Endothelial cell of umbilical vein (primary cell): ENCODE measurements around the gene BTN2A1. TPM values are rescaled to one million over a fixed set of nuclear protein-coding genes. Genes with fewer than 3 reads are reported as not detected.
A peak's percentile ranks its signal among the peaks of the same experiment; 100 is the strongest.
"Not testable (repeated sequence)": the region's sequence is repeated elsewhere in the genome, so short reads cannot be mapped to it uniquely, and the experiment has no call there.

Experiments used
- BruUV-seq: library from RNA; stranded (reverse); fragments of 400-500 nt; replicated peaks from 2 replicates; lab custom pipeline; 2021; lab: Mats Ljungman, UMichigan
- CTCF ChIA-PET: fragments of 300-600, 350-600 bp; sonication (Branson Sonifier 250); formaldehyde crosslinking; loops from one replicate; lab custom pipeline; 2021; ENCODE audit warnings: antibody characterized with exemption, inconsistent platforms; lab: Charles Lee
- POLR2A ChIA-PET: fragments of 300-600, 350-600 bp; sonication (Branson Sonifier 250); formaldehyde crosslinking; loops from one replicate; lab custom pipeline; 2021; ENCODE audit warnings: antibody characterized with exemption, inconsistent platforms; lab: Charles Lee
- DNase-seq: peaks from one replicate; pipeline ENCODE4 v3.0.0-alpha.2; 2011; ENCODE audit warnings: low read depth, low spot score
- FAIRE-seq: peaks from 2 replicates; lab custom pipeline; 2011; peaks lifted over from hg19 to GRCh38; lab: Jason Lieb, UNC
- H2AFZ ChIP-seq: 2 replicates; pipeline ENCODE4 v1.6.0; 2012; ENCODE audit warnings: low read depth, low read length, control low read depth, inconsistent platforms
- H3K27ac ChIP-seq: 2 replicates; pipeline ENCODE4 v1.5.1; 2011; ENCODE audit warnings: low read depth, mild to moderate bottlenecking, control low read depth, low read length, moderate library complexity; ENCODE audit not compliant: insufficient read depth
- H3K27me3 ChIP-seq, 2 experiments: 2 replicates each; pipeline versions ENCODE4 v1.6.0 to v1.6.1; 2011; ENCODE audit warnings: low read length in 2 of 2, mixed read lengths in 1 of 2; ENCODE audit not compliant: control insufficient read depth in 2 of 2, insufficient read depth in 2 of 2
- H3K36me3 ChIP-seq, 2 experiments: 2 replicates in 1 of 2; 3 replicates in 1 of 2; pipeline ENCODE4 v1.5.1; 2011; ENCODE audit warnings: low read length in 2 of 2, mild to moderate bottlenecking in 1 of 2, moderate library complexity in 1 of 2; ENCODE audit not compliant: control insufficient read depth in 2 of 2, insufficient read depth in 2 of 2; ENCODE audit errors: extremely low read depth in 1 of 2
- H3K4me1 ChIP-seq: 3 replicates; pipeline ENCODE4 v1.5.1; 2011; ENCODE audit warnings: mild to moderate bottlenecking, low read length; ENCODE audit not compliant: control insufficient read depth, insufficient read depth; ENCODE audit errors: extremely low read depth
- H3K4me2 ChIP-seq: 2 replicates; pipeline ENCODE4 v1.6.1; 2011; ENCODE audit warnings: low read length, control low read depth, mixed read lengths; ENCODE audit not compliant: insufficient read depth
- H3K4me3 ChIP-seq, 3 experiments: fragments of 200-600 bp in 1 of 3; sonication (generic), shearing (Covaris generic) in 1 of 3; replicated peaks in 1 of 3; 2 replicates each; pipeline ENCODE4 v1.5.1; 2011 to 2016; ENCODE audit warnings: control low read depth in 3 of 3, low read length in 3 of 3, mild to moderate bottlenecking in 2 of 3, inconsistent platforms in 1 of 3, low read depth in 1 of 3, moderate library complexity in 1 of 3; ENCODE audit not compliant: insufficient read depth in 1 of 3
- H3K79me2 ChIP-seq: 2 replicates; pipeline ENCODE4 v1.6.0; 2012; ENCODE audit warnings: low read length, inconsistent platforms; ENCODE audit not compliant: control insufficient read depth, insufficient read depth
- H3K9ac ChIP-seq: replicated peaks from 2 replicates; pipeline ENCODE3; 2011; ENCODE audit warnings: low read length, control low read depth; ENCODE audit not compliant: insufficient read depth; ENCODE audit errors: extremely low read depth
- H3K9me1 ChIP-seq: replicated peaks from 3 replicates; pipeline ENCODE4 v1.6.0; 2011; ENCODE audit warnings: mild to moderate bottlenecking, low read length; ENCODE audit not compliant: control insufficient read depth, insufficient read depth; ENCODE audit errors: extremely low read depth
- H3K9me3 ChIP-seq: replicated peaks from 2 replicates; pipeline ENCODE4 v1.5.1; 2012; ENCODE audit warnings: low read length, inconsistent platforms; ENCODE audit not compliant: control insufficient read depth, insufficient read depth
- H4K20me1 ChIP-seq: replicated peaks from 2 replicates; pipeline ENCODE3; 2011; ENCODE audit warnings: mild to moderate bottlenecking, low read length; ENCODE audit not compliant: control insufficient read depth, insufficient read depth; ENCODE audit errors: extremely low read depth
- CTCF ChIP-seq, 2 donors: IDR thresholded peaks; 1 replicate in 1 of 2; 2 replicates in 1 of 2; pipeline ENCODE4 v1.5.1; 2011; ENCODE audit warnings: low read length in 2 of 2, mild to moderate bottlenecking in 2 of 2, moderate library complexity in 2 of 2, control low read depth in 1 of 2, inconsistent platforms in 1 of 2, low read depth in 1 of 2; ENCODE audit not compliant: insufficient read depth in 1 of 2; ENCODE audit errors: extremely low read depth in 1 of 2
- EZH2 ChIP-seq: IDR thresholded peaks from 2 replicates; pipeline ENCODE4 v1.6.1; 2012; ENCODE audit warnings: borderline replicate concordance, low read depth, mild to moderate bottlenecking, moderate library complexity, low read length, inconsistent platforms; ENCODE audit not compliant: severe bottlenecking
- FOS ChIP-seq: IDR thresholded peaks from 2 replicates; pipeline ENCODE4 v1.6.1; 2011; ENCODE audit warnings: mild to moderate bottlenecking, low read length, moderate library complexity, borderline replicate concordance; ENCODE audit not compliant: insufficient read depth
- GATA2 ChIP-seq: IDR thresholded peaks from 2 replicates; pipeline ENCODE4 v1.7.0; 2011; ENCODE audit warnings: low read depth, mild to moderate bottlenecking, moderate library complexity, mixed read lengths, low read length; ENCODE audit not compliant: insufficient read length, insufficient read depth
- JUN ChIP-seq: IDR thresholded peaks from 2 replicates; pipeline ENCODE4 v1.6.1; 2011; ENCODE audit warnings: borderline replicate concordance, low read depth; ENCODE audit not compliant: insufficient read length, insufficient read depth
- MAX ChIP-seq: IDR thresholded peaks from 2 replicates; pipeline ENCODE4 v1.6.1; 2011; ENCODE audit not compliant: insufficient read depth, insufficient read length
- MYC ChIP-seq: IDR thresholded peaks from one replicate; pipeline ENCODE4 v1.6.1; 2011; ENCODE audit warnings: mild to moderate bottlenecking, low read depth, low read length
- POLR2A ChIP-seq: IDR thresholded peaks from 2 replicates; pipeline ENCODE4 v1.6.1; 2012; ENCODE audit warnings: low read depth, mild to moderate bottlenecking, control low read depth, low read length
- POLR2AphosphoS5 ChIP-seq: IDR thresholded peaks from 2 replicates; pipeline ENCODE4 v1.6.1; 2012; ENCODE audit warnings: low read depth, mild to moderate bottlenecking, control low read depth, low read length, moderate library complexity; ENCODE audit not compliant: insufficient read depth
- dilution Hi-C: fragments of 300-500 bp; cut with MboI; formaldehyde crosslinking; loops from one replicate; pipeline ENCODE4 v1.15.0; 2019; ENCODE audit warnings: low sequenced_read_pairs; ENCODE audit not compliant: extremely low pct_ligation_motif_present
- intact Hi-C: fragments of 100-400 bp; cut with micrococcal nuclease; formaldehyde crosslinking; loops from one replicate; pipeline ENCODE4 v1.10.0; 2022
- polyA plus RNA-seq, 4 experiments: library from polyadenylated mRNA; depleted of rRNA in 3 of 4; stranded (reverse) in 3 of 4; unstranded in 1 of 4; fragments of >200 nt; gene quantifications; 2 replicates each; pipeline versions ENCODE4 v1.2.1 to v1.2.3, GENCODE V29; 2011 to 2012; ENCODE audit warnings: missing spikeins in 1 of 4
- total RNA-seq: library from RNA; stranded (reverse); gene quantifications from 2 replicates; pipeline ENCODE4 v1.2.3, GENCODE V29; 2021

Gene BTN2A1
- total and polyA plus RNA-seq, 2 donors (not counting 3 experiments of a cell fraction or from before 2014, with no cell fraction given): 25.1 to 31.9 TPM

- DNase-seq (no peak), FAIRE-seq (no peak)
- Histone ChIP-seq H3K27ac (no peak overlapping the region), H4K20me1 (no peaks in the 10 kb centered on the region), H3K9me3 (no peaks in the 10 kb centered on the region), H3K79me2 (no peaks in the 10 kb centered on the region), H2AFZ (no peak overlapping the region), H3K4me1 (peaks cover 17% of the 10 kb centered on the region), H3K27me3 (no peaks in the 10 kb centered on the region), H3K9ac (no peak overlapping the region), H3K9me1 (no peaks in the 10 kb centered on the region), H3K4me2 (no peak overlapping the region), H3K4me3 (no peak overlapping the region), H3K36me3 (no peaks in the 10 kb centered on the region)
- dilution Hi-C loops: no loop called here
- CTCF ChIA-PET: no interaction called here
- BruUV-seq: no TSS peak
- intact Hi-C loops: no loop called here
- no peak for TF ChIP-seq MAX
- peak; percentile 6 for TF ChIP-seq JUN
- TF ChIP-seq FOS: peak; percentile 32
- POLR2A ChIA-PET: no interaction called here
Measured at GRCh38 chr6:26415791-26416190, 42.0 kb upstream of the BTN2A1 start.

- FAIRE-seq: no peak
- intact Hi-C loops (no loop called here), dilution Hi-C loops (no loop called here)
- H3K4me2 ChIP-seq: no peak overlapping the region
- no peaks in the 10 kb centered on the region for H4K20me1 ChIP-seq
- DNase-seq: no peak
- H3K79me2 ChIP-seq: no peaks in the 10 kb centered on the region
- no peaks in the 10 kb centered on the region for H3K27me3 ChIP-seq
- H3K9me1 ChIP-seq: no peaks in the 10 kb centered on the region
- no peak overlapping the region for H3K9ac ChIP-seq
- ChIA-PET POLR2A (no interaction called here), CTCF (no interaction called here)
- no peak overlapping the region for H2AFZ ChIP-seq
- H3K4me3 ChIP-seq: no peak overlapping the region
- H3K36me3 ChIP-seq: no peaks in the 10 kb centered on the region
- peaks cover 19% of the 10 kb centered on the region for H3K4me1 ChIP-seq
- TF ChIP-seq EZH2 (no peak), POLR2AphosphoS5 (no peak), MYC (no peak), FOS (no peak), POLR2A (no peak), CTCF (IDR thresholded peaks at IDR 0.05; ENCODE audit: extremely low read depth in 1 of 2, insufficient read depth in 1 of 2, low read depth in 1 of 2, low read length in 2 of 2) (no peak), GATA2 (no peak), JUN (no peak), MAX (no peak)
- no peaks in the 10 kb centered on the region for H3K9me3 ChIP-seq
- BruUV-seq: no TSS peak
- no peak overlapping the region for H3K27ac ChIP-seq
Measured at GRCh38 chr6:26416288-26416687, 41.5 kb upstream of the BTN2A1 start.

DNA sequence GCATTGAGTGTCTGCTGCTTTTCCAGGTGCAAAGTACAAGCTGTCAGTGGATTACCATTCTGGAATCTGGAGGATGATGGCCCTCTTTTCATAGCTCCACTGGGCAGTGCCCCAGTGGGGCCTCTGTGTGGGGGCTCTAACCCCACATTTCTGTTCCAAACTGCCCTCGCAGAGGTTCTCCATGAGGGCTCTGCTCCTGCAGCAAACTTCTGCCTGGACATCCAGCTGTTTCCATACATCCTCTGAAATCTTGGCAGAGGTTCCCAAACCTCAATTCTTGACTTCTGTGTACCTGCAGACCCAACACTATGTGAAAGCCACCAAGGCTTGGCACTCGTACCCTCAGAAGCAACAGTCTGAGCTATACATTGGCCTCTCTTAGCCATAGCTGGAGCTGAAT is 39.7 kb upstream of the BTN2A1 start:
- intact Hi-C loops, H3K27ac ChIP-seq, H3K9ac ChIP-seq, H3K27me3 ChIP-seq, H2AFZ ChIP-seq, H3K4me3 ChIP-seq, H3K36me3 ChIP-seq, H4K20me1 ChIP-seq, H3K9me3 ChIP-seq, BruUV-seq, H3K9me1 ChIP-seq, DNase-seq, H3K79me2 ChIP-seq, dilution Hi-C loops, FAIRE-seq, H3K4me2 ChIP-seq: not testable (repeated sequence)
- peaks cover 11% of the 10 kb centered on the region for H3K4me1 ChIP-seq
- ChIA-PET CTCF (interaction anchor here (0.9 kb wide), 1 partner anchor 76 kb away, joined by 4 read pairs; no protein-coding TSS in a partner anchor), POLR2A (interaction anchor here (0.6 kb wide), 1 partner anchor 1431 kb away, joined by 8 read pairs; no protein-coding TSS in a partner anchor)
